CD14-positive monocyte (primary cell): ENCODE data around the gene GREB1. TPM values are rescaled to one million over a fixed set of nuclear protein-coding genes. Genes with fewer than 3 reads are reported as not detected.

Experiments
- DNase-seq, 3 donors: peaks; one replicate each; pipeline ENCODE4 v3.0.0-alpha.2; 2011 to 2022
- H2AFZ ChIP-seq: 2 replicates; pipeline ENCODE4 v1.6.0; 2012; ENCODE audit warnings: mild to moderate bottlenecking, low read depth, low read length, inconsistent platforms; ENCODE audit not compliant: insufficient read depth, poor library complexity, severe bottlenecking
- H3K27ac ChIP-seq, 2 donors: 1 replicate in 1 of 2; 2 replicates in 1 of 2; pipeline ENCODE4 v1.5.1; 2012 to 2013; ENCODE audit warnings: low read length in 2 of 2, control low read depth in 1 of 2, inconsistent platforms in 1 of 2, low read depth in 1 of 2, mild to moderate bottlenecking in 1 of 2
- H3K27me3 ChIP-seq, 2 donors: one replicate each; pipeline versions ENCODE4 v1.6.0 to v1.6.1; 2011 to 2013; ENCODE audit warnings: low read length in 2 of 2; ENCODE audit not compliant: control insufficient read depth in 2 of 2, insufficient read depth in 2 of 2
- H3K36me3 ChIP-seq, 2 donors: replicated peaks in 1 of 2; 1 replicate in 1 of 2; 2 replicates in 1 of 2; pipeline versions ENCODE4 v1.5.1 to v1.6.1; 2012 to 2013; ENCODE audit warnings: low read length in 2 of 2, control low read depth in 1 of 2, inconsistent platforms in 1 of 2, mild to moderate bottlenecking in 1 of 2; ENCODE audit not compliant: insufficient read depth in 2 of 2, control insufficient read depth in 1 of 2
- H3K4me1 ChIP-seq, 2 donors: 1 replicate in 1 of 2; 2 replicates in 1 of 2; pipeline versions ENCODE4 v1.5.1 to v1.6.1; 2012 to 2013; ENCODE audit warnings: low read length in 2 of 2, control low read depth in 1 of 2, inconsistent platforms in 1 of 2, mild to moderate bottlenecking in 1 of 2, moderate library complexity in 1 of 2; ENCODE audit not compliant: insufficient read depth in 2 of 2, control insufficient read depth in 1 of 2
- H3K4me2 ChIP-seq: replicated peaks from 2 replicates; pipeline ENCODE3; 2012; ENCODE audit warnings: low read length, moderate library complexity, mild to moderate bottlenecking; ENCODE audit not compliant: poor library complexity, severe bottlenecking; ENCODE audit errors: extremely low read depth
- H3K4me3 ChIP-seq, 3 experiments: fragments of 200-600 bp in 1 of 3; sonication (generic) in 1 of 3; replicated peaks in 1 of 3; 1 replicate in 2 of 3; 2 replicates in 1 of 3; pipeline ENCODE4 v1.5.1; 2011 to 2013; ENCODE audit warnings: low read length in 3 of 3, mild to moderate bottlenecking in 3 of 3, control low read depth in 2 of 3, low read depth in 2 of 3, inconsistent platforms in 1 of 3, moderate library complexity in 1 of 3
- H3K79me2 ChIP-seq: 2 replicates; pipeline ENCODE4 v1.6.0; 2012; ENCODE audit warnings: mild to moderate bottlenecking, control low read depth, inconsistent platforms, low read length, moderate library complexity; ENCODE audit not compliant: insufficient read depth
- H3K9ac ChIP-seq: 2 replicates; pipeline ENCODE4 v1.6.0; 2017; ENCODE audit warnings: low read length, mild to moderate bottlenecking; ENCODE audit not compliant: insufficient read depth, poor library complexity, severe bottlenecking
- H3K9me3 ChIP-seq, 2 donors: replicated peaks in 1 of 2; 1 replicate in 1 of 2; 2 replicates in 1 of 2; pipeline versions ENCODE4 v1.5.1 to v1.6.1; 2012 to 2013; ENCODE audit warnings: low read length in 2 of 2, control low read depth in 1 of 2; ENCODE audit not compliant: control insufficient read depth in 1 of 2, insufficient read depth in 1 of 2
- H4K20me1 ChIP-seq: 2 replicates; pipeline ENCODE4 v1.6.0; 2012; ENCODE audit warnings: mild to moderate bottlenecking, low read length, control low read depth, moderate library complexity; ENCODE audit not compliant: insufficient read depth
- H3K27ac Mint-ChIP-seq, 7 donors: one replicate each; pipeline ENCODE4 v1.8.0; 2020; ENCODE audit warnings: mild to moderate bottlenecking in 7 of 7, mixed read lengths in 7 of 7, moderate library complexity in 6 of 7, inconsistent platforms in 2 of 7
- H3K27me3 Mint-ChIP-seq, 3 donors: one replicate each; pipeline ENCODE4 v1.8.0; 2021 to 2022; ENCODE audit warnings: low read depth in 3 of 3, mild to moderate bottlenecking in 3 of 3, mixed read lengths in 3 of 3, moderate library complexity in 3 of 3, inconsistent platforms in 1 of 3
- H3K36me3 Mint-ChIP-seq, 2 donors: one replicate each; pipeline ENCODE4 v1.8.0; 2020; ENCODE audit warnings: mixed read lengths in 2 of 2, inconsistent platforms in 1 of 2, mild to moderate bottlenecking in 1 of 2
- H3K4me1 Mint-ChIP-seq: one replicate; pipeline ENCODE4 v1.8.0; 2020; ENCODE audit warnings: mild to moderate bottlenecking, mixed read lengths
- H3K4me3 Mint-ChIP-seq, 2 donors: one replicate each; pipeline ENCODE4 v1.8.0; 2020; ENCODE audit warnings: mild to moderate bottlenecking in 2 of 2, mixed read lengths in 2 of 2, moderate library complexity in 1 of 2
- H3K9me3 Mint-ChIP-seq, 7 donors: one replicate each; pipeline ENCODE4 v1.8.0; 2020 to 2022; ENCODE audit warnings: mixed read lengths in 7 of 7, mild to moderate bottlenecking in 6 of 7, moderate library complexity in 6 of 7, inconsistent platforms in 2 of 7
- WGBS: methylation state at CpG from one replicate; pipeline ENCODE4 v1.1.5; 2013; ENCODE audit warnings: missing lambda C conversion rate; ENCODE audit not compliant: insufficient coverage; 5-methylcytosine and 5-hydroxymethylcytosine counted together
- intact Hi-C, 2 donors: fragments of 100-400 bp; cut with micrococcal nuclease; formaldehyde crosslinking; loops; one replicate each; pipeline versions ENCODE4 v1.15.0 to v1.15.1; 2023
- polyA plus RNA-seq, 3 donors: library from polyadenylated mRNA; depleted of rRNA in 1 of 3; unstranded in 2 of 3; stranded (reverse) in 1 of 3; fragments of 300-500 nt in 2 of 3; fragments of >200 nt in 1 of 3; fragmentation: Illumina TruSeq in 2 of 3; gene quantifications; 1 replicate in 2 of 3; 2 replicates in 1 of 3; pipeline ENCODE4 v1.2.3, GENCODE V29; 2012 to 2021
- TF ChIP-seq, protein P1 (sequence below): fragments of 200-600 bp; IDR thresholded peaks from one replicate; pipeline ENCODE4 v1.8.0; 2022; ENCODE audit warnings: antibody characterized with exemption, mild to moderate bottlenecking

Gene GREB1
- polyA plus RNA-seq, 3 donors = not detected

DNA sequence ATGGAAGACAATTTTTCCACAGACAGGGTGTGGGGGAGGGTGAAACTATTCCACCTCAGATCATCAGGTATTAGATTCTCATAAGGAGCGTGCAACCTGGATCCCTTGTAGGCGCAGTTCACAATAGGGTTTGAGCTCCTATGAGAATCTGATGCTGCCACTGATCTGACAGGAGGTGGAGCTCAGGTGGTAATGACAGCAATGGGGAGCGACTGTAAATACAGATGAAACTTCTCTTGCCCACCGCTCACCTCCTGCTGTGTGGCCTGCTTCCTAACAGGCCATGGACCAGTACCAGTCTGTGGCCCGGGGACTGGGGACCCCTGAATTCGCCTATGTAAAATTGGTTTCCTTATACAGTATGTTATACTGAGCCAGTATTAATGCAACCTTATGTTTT lies 40.6 kb upstream of the GREB1 start:
- peaks cover 15 to 36% (median 21%) of the 10 kb centered on the region in 3 donors for H3K27me3 Mint-ChIP-seq
- TF ChIP-seq, protein P1, sequence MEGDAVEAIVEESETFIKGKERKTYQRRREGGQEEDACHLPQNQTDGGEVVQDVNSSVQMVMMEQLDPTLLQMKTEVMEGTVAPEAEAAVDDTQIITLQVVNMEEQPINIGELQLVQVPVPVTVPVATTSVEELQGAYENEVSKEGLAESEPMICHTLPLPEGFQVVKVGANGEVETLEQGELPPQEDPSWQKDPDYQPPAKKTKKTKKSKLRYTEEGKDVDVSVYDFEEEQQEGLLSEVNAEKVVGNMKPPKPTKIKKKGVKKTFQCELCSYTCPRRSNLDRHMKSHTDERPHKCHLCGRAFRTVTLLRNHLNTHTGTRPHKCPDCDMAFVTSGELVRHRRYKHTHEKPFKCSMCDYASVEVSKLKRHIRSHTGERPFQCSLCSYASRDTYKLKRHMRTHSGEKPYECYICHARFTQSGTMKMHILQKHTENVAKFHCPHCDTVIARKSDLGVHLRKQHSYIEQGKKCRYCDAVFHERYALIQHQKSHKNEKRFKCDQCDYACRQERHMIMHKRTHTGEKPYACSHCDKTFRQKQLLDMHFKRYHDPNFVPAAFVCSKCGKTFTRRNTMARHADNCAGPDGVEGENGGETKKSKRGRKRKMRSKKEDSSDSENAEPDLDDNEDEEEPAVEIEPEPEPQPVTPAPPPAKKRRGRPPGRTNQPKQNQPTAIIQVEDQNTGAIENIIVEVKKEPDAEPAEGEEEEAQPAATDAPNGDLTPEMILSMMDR = no peak
- Histone ChIP-seq H3K4me1 (no peaks in the 10 kb centered on the region), H3K4me2 (no peak overlapping the region), H3K27me3 (peaks cover 0 to 16% of the 10 kb centered on the region in 2 donors), H4K20me1 (no peaks in the 10 kb centered on the region), H3K9me3 (no peaks in the 10 kb centered on the region), H3K36me3 (no peaks in the 10 kb centered on the region), H2AFZ (no peak overlapping the region), H3K27ac (no peak overlapping the region), H3K79me2 (no peaks in the 10 kb centered on the region), H3K9ac (no peak overlapping the region), H3K4me3 (no peak overlapping the region)
- H3K36me3 Mint-ChIP-seq = no peaks in the 10 kb centered on the region
- DNase-seq = no peak
- intact Hi-C loops = no loop called here
- 86% methylated on average over 1 of the region's 6 CpGs for WGBS
- H3K9me3 Mint-ChIP-seq = peaks cover 0 to 10% (median 6%) of the 10 kb centered on the region in 7 donors
- H3K27ac Mint-ChIP-seq = no peak overlapping the region
- no peaks in the 10 kb centered on the region for H3K4me1 Mint-ChIP-seq
- no peak overlapping the region for H3K4me3 Mint-ChIP-seq

DNA sequence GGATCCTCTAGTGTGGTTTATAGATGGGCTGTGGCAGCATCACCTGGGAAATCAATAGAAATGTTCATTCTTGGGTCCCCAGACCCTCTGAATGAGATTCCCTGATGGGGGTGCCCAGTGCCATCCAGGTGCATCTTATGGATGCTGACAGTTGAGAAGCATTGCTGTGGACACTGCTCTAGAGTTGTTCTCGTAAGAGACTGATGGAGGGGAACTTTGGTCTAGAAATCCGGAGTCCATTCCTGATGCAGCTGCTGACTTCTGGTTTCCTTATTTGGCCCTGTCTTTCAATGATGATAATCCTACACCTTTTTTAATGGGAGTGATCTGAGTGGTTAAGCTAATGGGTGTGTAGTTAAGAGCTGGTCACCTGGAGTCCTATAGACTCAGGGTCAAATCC lies 39.5 kb upstream of the GREB1 start:
- TF ChIP-seq, protein P1 = no peak

More for the DNA sequence above, 39.5 kb upstream of the GREB1 start:
- Histone ChIP-seq H4K20me1 (no peaks in the 10 kb centered on the region), H3K9ac (no peak overlapping the region), H3K9me3 (no peaks in the 10 kb centered on the region), H3K4me3 (no peak overlapping the region), H3K4me2 (no peak overlapping the region), H3K27ac (no peak overlapping the region), H3K79me2 (no peaks in the 10 kb centered on the region), H2AFZ (no peak overlapping the region), H3K4me1 (no peaks in the 10 kb centered on the region), H3K27me3 (peaks cover 0 to 18% of the 10 kb centered on the region in 2 donors), H3K36me3 (no peaks in the 10 kb centered on the region)
- WGBS = 100% methylated on average over 2 of the region's 2 CpGs
- intact Hi-C loops = no loop called here
- H3K9me3 Mint-ChIP-seq = peaks cover 0 to 10% (median 4%) of the 10 kb centered on the region in 7 donors
- H3K27ac Mint-ChIP-seq = peak overlapping the region in 1 of 7 donors; percentile 20
- no peaks in the 10 kb centered on the region for H3K4me1 Mint-ChIP-seq
- H3K27me3 Mint-ChIP-seq = peaks cover 15 to 38% (median 22%) of the 10 kb centered on the region in 3 donors
- H3K4me3 Mint-ChIP-seq = no peak overlapping the region
- no peak for DNase-seq
- no peaks in the 10 kb centered on the region for H3K36me3 Mint-ChIP-seq
